IMR-90 (cell line): ENCODE data around the gene C8B.

Experiments
- POLR2A ChIP-seq: IDR thresholded peaks from 2 replicates; pipeline ENCODE4 v1.6.1; 2012; ENCODE audit warnings: mild to moderate bottlenecking, low read depth, low read length
- RCOR1 ChIP-seq: IDR thresholded peaks from 2 replicates; pipeline ENCODE4 v1.6.1; 2012; ENCODE audit warnings: mild to moderate bottlenecking, low read length, improper control_type of control experiment; ENCODE audit not compliant: insufficient replicate concordance
- TF ChIP-seq, protein P1 (sequence below): conservative IDR thresholded peaks from 2 replicates; pipeline ENCODE4 v1.5.1; 2012; ENCODE audit warnings: mild to moderate bottlenecking, low read depth, low read length, improper control_type of control experiment
- TF ChIP-seq, protein P2 (sequence below): fragments of 150-350 bp; IDR thresholded peaks from 2 replicates; pipeline ENCODE4 v1.6.1; 2016; ENCODE audit warnings: low read depth, mild to moderate bottlenecking, low read length, moderate library complexity, borderline replicate concordance

DNA sequence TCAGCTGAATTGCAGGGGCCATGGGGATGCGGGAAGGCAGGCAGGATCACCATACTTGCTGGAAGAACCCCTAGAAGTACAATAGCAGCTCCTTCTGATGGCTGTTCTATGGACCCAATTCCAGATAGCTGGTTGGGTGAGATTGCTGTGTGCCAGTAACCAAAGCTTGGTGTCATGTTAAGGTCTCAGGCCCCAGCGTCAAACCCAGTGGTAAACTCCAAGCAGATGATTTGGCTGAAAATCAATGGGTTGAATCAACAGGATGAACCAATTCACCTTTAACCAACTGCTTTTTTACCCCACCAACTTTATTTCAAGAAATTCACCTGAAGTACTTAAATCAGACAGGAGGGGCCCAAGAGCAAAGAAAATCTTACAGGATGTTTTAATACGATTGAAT, 37.8 kb downstream of the C8B start:
- TF ChIP-seq, protein P1, sequence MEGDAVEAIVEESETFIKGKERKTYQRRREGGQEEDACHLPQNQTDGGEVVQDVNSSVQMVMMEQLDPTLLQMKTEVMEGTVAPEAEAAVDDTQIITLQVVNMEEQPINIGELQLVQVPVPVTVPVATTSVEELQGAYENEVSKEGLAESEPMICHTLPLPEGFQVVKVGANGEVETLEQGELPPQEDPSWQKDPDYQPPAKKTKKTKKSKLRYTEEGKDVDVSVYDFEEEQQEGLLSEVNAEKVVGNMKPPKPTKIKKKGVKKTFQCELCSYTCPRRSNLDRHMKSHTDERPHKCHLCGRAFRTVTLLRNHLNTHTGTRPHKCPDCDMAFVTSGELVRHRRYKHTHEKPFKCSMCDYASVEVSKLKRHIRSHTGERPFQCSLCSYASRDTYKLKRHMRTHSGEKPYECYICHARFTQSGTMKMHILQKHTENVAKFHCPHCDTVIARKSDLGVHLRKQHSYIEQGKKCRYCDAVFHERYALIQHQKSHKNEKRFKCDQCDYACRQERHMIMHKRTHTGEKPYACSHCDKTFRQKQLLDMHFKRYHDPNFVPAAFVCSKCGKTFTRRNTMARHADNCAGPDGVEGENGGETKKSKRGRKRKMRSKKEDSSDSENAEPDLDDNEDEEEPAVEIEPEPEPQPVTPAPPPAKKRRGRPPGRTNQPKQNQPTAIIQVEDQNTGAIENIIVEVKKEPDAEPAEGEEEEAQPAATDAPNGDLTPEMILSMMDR, result no peak
- no peak for TF ChIP-seq POLR2A
- TF ChIP-seq RCOR1, result no peak
- TF ChIP-seq, protein P2, sequence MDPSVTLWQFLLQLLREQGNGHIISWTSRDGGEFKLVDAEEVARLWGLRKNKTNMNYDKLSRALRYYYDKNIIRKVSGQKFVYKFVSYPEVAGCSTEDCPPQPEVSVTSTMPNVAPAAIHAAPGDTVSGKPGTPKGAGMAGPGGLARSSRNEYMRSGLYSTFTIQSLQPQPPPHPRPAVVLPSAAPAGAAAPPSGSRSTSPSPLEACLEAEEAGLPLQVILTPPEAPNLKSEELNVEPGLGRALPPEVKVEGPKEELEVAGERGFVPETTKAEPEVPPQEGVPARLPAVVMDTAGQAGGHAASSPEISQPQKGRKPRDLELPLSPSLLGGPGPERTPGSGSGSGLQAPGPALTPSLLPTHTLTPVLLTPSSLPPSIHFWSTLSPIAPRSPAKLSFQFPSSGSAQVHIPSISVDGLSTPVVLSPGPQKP, result no peak
